Activated CD4-positive, alpha-beta memory T cell treated with anti-CD3 and anti-CD28 coated beads for 36 hours (primary cell): ENCODE measurements around the gene KLK6. TPM values are rescaled to one million over a fixed set of nuclear protein-coding genes. Genes with fewer than 3 reads are reported as not detected.

ENCODE experiments used
- CTCF ChIA-PET: fragments of 350-600 bp; sonication (Branson Sonifier 250); formaldehyde crosslinking; loops from one replicate; lab custom pipeline; 2021; ENCODE audit warnings: antibody characterized with exemption, inconsistent platforms; lab: Charles Lee
- POLR2A ChIA-PET: fragments of 350-600 bp; sonication (Branson Sonifier 250); formaldehyde crosslinking; loops from one replicate; lab custom pipeline; 2021; ENCODE audit warnings: antibody characterized with exemption; lab: Charles Lee
- DNase-seq: peaks from one replicate; pipeline ENCODE4 v3.0.0-alpha.2; 2020
- H3K27ac Mint-ChIP-seq: one replicate; pipeline ENCODE4 v1.8.0; 2021; ENCODE audit warnings: mixed read lengths
- H3K27me3 Mint-ChIP-seq: one replicate; pipeline ENCODE4 v1.8.0; 2021; ENCODE audit warnings: mixed read lengths
- H3K36me3 Mint-ChIP-seq: one replicate; pipeline ENCODE4 v1.8.0; 2021; ENCODE audit warnings: mixed read lengths
- H3K4me1 Mint-ChIP-seq: one replicate; pipeline ENCODE4 v1.8.0; 2021; ENCODE audit warnings: low read depth, mixed read lengths
- H3K4me3 Mint-ChIP-seq: one replicate; pipeline ENCODE4 v1.8.0; 2021; ENCODE audit warnings: mild to moderate bottlenecking, mixed read lengths
- H3K9me3 Mint-ChIP-seq: one replicate; pipeline ENCODE4 v1.8.0; 2021; ENCODE audit warnings: mixed read lengths
- intact Hi-C: fragments of 100-400 bp; cut with micrococcal nuclease; formaldehyde crosslinking; loops from one replicate; pipeline ENCODE4 v1.15.1; 2023
- total RNA-seq, 2 experiments: library from RNA; stranded (reverse); gene quantifications; one replicate each; pipeline ENCODE4 v1.2.3, GENCODE V29; 2021

KLK6 gene
- total RNA-seq, 2 experiments from 2014 or later: not detected

DNA sequence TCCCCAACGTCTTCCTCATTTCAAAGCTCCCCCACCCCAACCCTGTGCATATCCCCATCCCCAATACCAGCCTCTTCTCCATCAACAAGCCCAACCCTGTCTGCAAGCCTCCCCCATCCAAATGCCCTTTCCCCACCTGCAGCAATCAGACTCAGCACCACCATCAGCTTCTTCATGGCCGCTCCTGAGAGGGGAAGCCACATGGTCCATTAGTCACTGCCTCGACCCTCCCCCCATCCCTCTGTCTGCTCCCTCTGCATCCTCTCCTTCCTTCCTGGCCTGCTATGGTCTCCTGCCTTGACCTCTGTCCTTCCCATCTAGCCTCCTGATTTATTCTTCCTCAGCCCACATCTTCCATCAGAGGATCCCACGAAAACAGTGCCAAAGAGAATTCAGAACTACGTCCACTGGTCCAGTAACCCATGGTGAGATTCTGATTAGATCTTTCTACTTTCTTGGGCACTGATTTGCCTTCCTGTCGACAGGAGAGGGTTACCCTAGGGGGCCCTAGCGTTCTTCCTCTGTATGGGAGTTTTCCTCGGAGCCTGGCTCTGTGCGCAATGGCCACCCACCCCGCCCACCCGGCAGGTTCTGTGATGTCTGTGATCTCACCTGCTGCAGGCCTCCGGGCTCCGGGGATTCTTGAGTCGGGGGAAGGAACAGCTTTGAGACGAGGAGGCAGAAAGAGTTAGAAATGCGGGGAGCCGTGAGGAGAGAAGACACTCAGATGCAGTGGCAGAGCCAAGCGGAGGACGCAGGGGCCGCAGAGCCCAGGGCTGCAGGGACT lies 1.3 kb downstream of the KLK6 start:
- no peak for DNase-seq
- intact Hi-C loops: no loop called here
- no peaks in the 10 kb centered on the region for H3K4me1 Mint-ChIP-seq
- H3K9me3 Mint-ChIP-seq: no peaks in the 10 kb centered on the region
- H3K27me3 Mint-ChIP-seq: peaks cover 31% of the 10 kb centered on the region
- no peak overlapping the region for H3K4me3 Mint-ChIP-seq
- CTCF ChIA-PET: no interaction called here
- POLR2A ChIA-PET: interaction anchor here (0.6 kb wide), 1 partner anchor 84 kb away, joined by 3 read pairs; no protein-coding TSS in a partner anchor
- H3K27ac Mint-ChIP-seq: no peak overlapping the region
- no peaks in the 10 kb centered on the region for H3K36me3 Mint-ChIP-seq

DNA sequence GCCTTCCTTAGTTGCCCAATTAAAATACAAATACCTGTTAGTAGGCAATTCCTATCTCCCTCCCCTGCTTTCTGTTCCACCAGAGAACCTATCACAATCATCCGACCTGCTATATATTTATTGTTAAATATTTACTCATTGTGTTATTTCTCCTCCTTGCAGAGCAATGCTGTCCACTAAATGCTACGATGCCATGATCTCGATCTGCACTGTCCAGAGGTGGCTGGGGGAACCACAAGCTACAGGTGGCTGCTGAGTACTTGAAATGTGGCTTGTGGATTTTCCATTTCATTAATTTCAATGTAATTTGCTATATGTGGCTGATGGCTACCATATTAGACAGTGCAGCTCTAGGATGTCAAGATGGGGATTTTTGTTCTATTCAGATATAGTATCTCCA lies 5.1 kb downstream of the KLK6 start:
- ChIA-PET CTCF (no interaction called here), POLR2A (no interaction called here)
- intact Hi-C loops: no loop called here
- Mint-ChIP-seq H3K27me3 (peaks cover 28% of the 10 kb centered on the region), H3K9me3 (peaks cover 8% of the 10 kb centered on the region), H3K27ac (no peak overlapping the region), H3K4me1 (no peaks in the 10 kb centered on the region), H3K36me3 (no peaks in the 10 kb centered on the region), H3K4me3 (no peak overlapping the region)
- DNase-seq: no peak

- ChIA-PET CTCF (no interaction called here), POLR2A (no interaction called here)
- Mint-ChIP-seq H3K4me3 (no peak overlapping the region), H3K9me3 (peaks cover 8% of the 10 kb centered on the region), H3K27ac (no peak overlapping the region), H3K27me3 (peaks cover 31% of the 10 kb centered on the region), H3K36me3 (no peaks in the 10 kb centered on the region), H3K4me1 (no peaks in the 10 kb centered on the region)
- DNase-seq: no peak
- intact Hi-C loops: no loop called here
Measured at GRCh38 chr19:50963381-50963780, 6.0 kb downstream of the KLK6 start.

DNA sequence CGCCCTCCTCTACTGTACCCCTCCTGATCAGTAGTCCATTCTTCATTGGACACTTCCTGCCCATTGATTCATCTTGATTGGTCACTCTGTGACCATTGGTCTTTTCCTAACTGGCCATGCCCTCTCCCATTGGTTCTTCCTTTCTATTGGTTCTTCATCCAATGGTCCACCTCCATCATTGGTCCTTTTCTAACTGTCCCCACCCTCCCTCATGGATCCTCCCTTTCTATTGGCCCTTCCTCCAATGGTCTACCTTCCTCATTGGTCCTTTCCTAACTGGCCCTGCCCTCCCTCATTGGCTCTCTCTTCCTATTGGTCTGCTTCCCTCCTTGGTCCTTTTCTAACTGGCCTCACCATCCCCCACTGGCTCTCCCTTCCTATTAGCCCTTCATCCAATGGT lies 7.1 kb downstream of the KLK6 start:
- Mint-ChIP-seq H3K36me3 (no peaks in the 10 kb centered on the region), H3K4me1 (no peaks in the 10 kb centered on the region), H3K27me3 (peaks cover 35% of the 10 kb centered on the region), H3K9me3 (peaks cover 8% of the 10 kb centered on the region), H3K4me3 (no peak overlapping the region), H3K27ac (no peak overlapping the region)
- CTCF ChIA-PET: no interaction called here
- intact Hi-C loops: no loop called here
- DNase-seq: no peak
- POLR2A ChIA-PET: no interaction called here

DNA sequence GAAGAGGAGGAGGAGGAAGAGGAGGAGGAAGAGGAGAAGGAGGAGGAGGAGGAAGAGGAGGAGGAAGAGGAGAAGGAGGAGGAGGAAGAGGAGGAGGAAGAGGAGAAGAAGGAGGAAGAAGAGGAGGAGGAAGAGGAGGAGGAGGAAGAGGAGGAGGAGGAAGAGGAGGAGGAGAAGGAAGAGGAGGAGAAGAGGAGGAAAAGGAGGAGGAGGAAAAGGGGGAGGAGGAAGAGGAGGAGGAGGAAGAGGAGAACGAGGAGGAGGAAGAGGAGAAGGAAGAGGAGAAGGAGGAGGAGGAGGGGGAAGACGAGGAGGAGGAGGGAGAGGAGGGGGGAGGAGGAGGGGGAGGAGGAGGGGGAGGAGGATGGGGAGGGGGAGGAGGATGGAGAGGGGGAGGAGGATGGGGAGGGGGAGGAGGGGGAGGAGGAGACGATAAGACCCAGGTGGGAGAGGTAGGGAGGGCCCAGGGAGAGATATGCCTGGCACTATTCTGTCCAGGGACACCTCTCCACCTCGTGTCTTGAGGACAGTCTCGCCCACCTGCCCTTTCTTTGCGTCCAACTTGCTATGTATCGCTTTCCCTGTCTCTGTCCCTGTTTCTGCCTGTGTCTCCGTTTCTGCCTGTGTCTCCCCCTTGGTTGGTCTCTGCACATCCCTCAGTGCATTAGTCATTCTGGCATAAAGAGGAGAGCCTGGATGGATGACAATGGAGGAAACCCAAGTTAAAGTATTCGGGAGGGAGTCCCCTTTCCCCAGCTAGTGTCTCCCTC lies 9.5 kb downstream of the KLK6 start:
- POLR2A ChIA-PET: no interaction called here

GRCh38 chr19:50957587-50957986 lies 11.8 kb downstream of the KLK6 start:
- DNase-seq: no peak
- Mint-ChIP-seq H3K4me1 (no peaks in the 10 kb centered on the region), H3K36me3 (no peaks in the 10 kb centered on the region), H3K27ac (no peak overlapping the region), H3K9me3 (peaks cover 4% of the 10 kb centered on the region), H3K4me3 (no peak overlapping the region), H3K27me3 (peaks cover 17% of the 10 kb centered on the region)
- ChIA-PET POLR2A (no interaction called here), CTCF (no interaction called here)
- intact Hi-C loops: no loop called here

More for the DNA sequence above, 9.5 kb downstream of the KLK6 start:
- peaks cover 26% of the 10 kb centered on the region for H3K27me3 Mint-ChIP-seq
- no peaks in the 10 kb centered on the region for H3K36me3 Mint-ChIP-seq
- peaks cover 8% of the 10 kb centered on the region for H3K9me3 Mint-ChIP-seq
- H3K27ac Mint-ChIP-seq: no peak overlapping the region
- no peaks in the 10 kb centered on the region for H3K4me1 Mint-ChIP-seq
- CTCF ChIA-PET: no interaction called here
- no peak for DNase-seq
- intact Hi-C loops: no loop called here
- no peak overlapping the region for H3K4me3 Mint-ChIP-seq

DNA sequence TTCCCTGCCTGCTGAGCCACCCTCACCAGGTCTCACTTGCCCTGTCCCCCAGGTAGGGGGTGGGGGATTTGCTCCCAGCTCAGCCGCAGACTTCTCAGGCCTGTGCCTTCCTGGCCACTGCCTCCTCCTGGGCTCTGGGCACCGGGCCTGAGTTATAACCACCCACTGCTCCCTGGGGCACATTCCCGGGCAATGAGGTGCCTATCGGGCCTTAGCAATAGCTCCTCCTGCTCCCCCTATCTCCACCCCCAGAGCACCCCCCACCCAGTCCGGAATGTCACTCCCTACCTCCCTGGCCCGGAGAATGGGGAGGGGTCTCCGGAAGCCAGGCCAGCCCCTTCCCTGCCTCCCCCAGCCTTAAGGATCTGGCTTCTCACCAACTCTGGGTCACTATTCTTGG lies 16.5 kb downstream of the KLK6 start, which contains the start of gene KLK5:
TSS of gene KLK5 (minus strand) at position 129 of the 400 bp plus-strand sequence. CDS start 381 bp downstream, outside the sequence.
- H3K4me1 Mint-ChIP-seq: no peaks in the 10 kb centered on the region
- H3K27ac Mint-ChIP-seq: no peak within 1 kb of the TSS
- ChIA-PET POLR2A (no interaction called here), CTCF (no interaction called here)
- no peak for DNase-seq
- H3K9me3 Mint-ChIP-seq: no peaks in the 10 kb centered on the region
- intact Hi-C loops: no loop called here
- H3K27me3 Mint-ChIP-seq: peaks cover 22% of the 10 kb centered on the region
- no peak within 1 kb of the TSS for H3K4me3 Mint-ChIP-seq
- H3K36me3 Mint-ChIP-seq: no peaks in the 10 kb centered on the region

- peaks cover 21% of the 10 kb centered on the region for H3K27me3 Mint-ChIP-seq
- no peaks in the 10 kb centered on the region for H3K9me3 Mint-ChIP-seq
- no peak overlapping the region for H3K27ac Mint-ChIP-seq
- DNase-seq: no peak
- CTCF ChIA-PET: no interaction called here
- no peaks in the 10 kb centered on the region for H3K36me3 Mint-ChIP-seq
- intact Hi-C loops: no loop called here
- no peak overlapping the region for H3K4me3 Mint-ChIP-seq
- H3K4me1 Mint-ChIP-seq: no peaks in the 10 kb centered on the region
- POLR2A ChIA-PET: no interaction called here
Measured at GRCh38 chr19:50949861-50950260, 19.5 kb downstream of the KLK6 start.

DNA sequence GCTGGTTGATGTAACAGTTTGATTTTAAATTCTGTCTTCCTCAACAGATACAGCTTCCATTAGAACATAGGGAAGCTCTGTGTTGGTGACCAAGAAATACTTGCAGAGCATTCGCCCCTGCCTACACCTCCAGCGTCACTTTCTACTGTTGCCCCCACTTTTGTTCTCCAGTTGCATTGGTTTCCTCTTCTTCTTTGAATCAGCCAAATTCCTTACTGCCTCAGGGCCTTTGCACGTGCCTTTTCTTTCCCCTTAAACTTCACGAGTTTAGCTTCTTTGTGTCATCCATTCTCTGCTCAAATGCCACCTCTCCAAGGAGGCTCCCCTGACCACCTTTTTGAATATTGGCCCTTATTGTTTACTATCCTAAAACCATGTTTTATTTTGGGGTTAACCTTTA lies 22.3 kb downstream of the KLK6 start:
- Mint-ChIP-seq H3K4me1 (no peaks in the 10 kb centered on the region), H3K4me3 (no peak overlapping the region), H3K9me3 (no peaks in the 10 kb centered on the region), H3K27ac (no peak overlapping the region), H3K36me3 (no peaks in the 10 kb centered on the region), H3K27me3 (peaks cover 27% of the 10 kb centered on the region)
- POLR2A ChIA-PET: no interaction called here
- no peak for DNase-seq
- CTCF ChIA-PET: interaction anchor here (0.9 to 1.2 kb wide), 2 partner anchors 17 to 25 kb away, joined by 3 read pairs; no protein-coding TSS in a partner anchor
- intact Hi-C loops: no loop called here

DNA sequence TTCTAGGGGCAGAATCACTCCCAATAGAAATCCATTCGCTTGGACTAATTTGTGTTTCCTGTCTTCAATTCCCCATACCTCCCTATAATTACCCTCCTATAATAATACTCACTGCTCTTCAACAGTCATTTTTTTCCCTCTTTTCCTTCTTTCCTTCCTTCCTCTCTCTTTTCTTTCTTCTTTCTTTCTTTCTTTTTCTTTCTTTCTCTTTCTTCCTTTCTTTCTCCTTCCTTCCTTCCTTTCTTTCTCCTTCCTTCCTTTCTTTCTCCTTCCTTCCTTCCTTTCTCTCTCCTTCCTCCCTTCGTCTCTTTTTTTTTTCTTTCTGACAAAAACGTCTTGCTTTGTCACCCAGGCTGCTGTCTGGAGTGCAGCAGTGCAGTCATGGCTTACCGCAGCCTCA lies 24.6 kb downstream of the KLK6 start:
- peaks cover 22% of the 10 kb centered on the region for H3K27me3 Mint-ChIP-seq
- H3K4me3 Mint-ChIP-seq: no peak overlapping the region
- CTCF ChIA-PET: no interaction called here
- POLR2A ChIA-PET: no interaction called here
- no peak for DNase-seq
- H3K27ac Mint-ChIP-seq: no peak overlapping the region
- H3K36me3 Mint-ChIP-seq: no peaks in the 10 kb centered on the region
- no peaks in the 10 kb centered on the region for H3K4me1 Mint-ChIP-seq
- H3K9me3 Mint-ChIP-seq: no peaks in the 10 kb centered on the region
- intact Hi-C loops: no loop called here

- peaks cover 4% of the 10 kb centered on the region for H3K9me3 Mint-ChIP-seq
- ChIA-PET POLR2A (no interaction called here), CTCF (no interaction called here)
- H3K4me1 Mint-ChIP-seq: no peaks in the 10 kb centered on the region
- H3K27me3 Mint-ChIP-seq: peaks cover 20% of the 10 kb centered on the region
- intact Hi-C loops: no loop called here
- H3K36me3 Mint-ChIP-seq: no peaks in the 10 kb centered on the region
- no peak overlapping the region for H3K4me3 Mint-ChIP-seq
- no peak for DNase-seq
- H3K27ac Mint-ChIP-seq: no peak overlapping the region
Measured at GRCh38 chr19:50943074-50943828, 26.1 kb downstream of the KLK6 start.

DNA sequence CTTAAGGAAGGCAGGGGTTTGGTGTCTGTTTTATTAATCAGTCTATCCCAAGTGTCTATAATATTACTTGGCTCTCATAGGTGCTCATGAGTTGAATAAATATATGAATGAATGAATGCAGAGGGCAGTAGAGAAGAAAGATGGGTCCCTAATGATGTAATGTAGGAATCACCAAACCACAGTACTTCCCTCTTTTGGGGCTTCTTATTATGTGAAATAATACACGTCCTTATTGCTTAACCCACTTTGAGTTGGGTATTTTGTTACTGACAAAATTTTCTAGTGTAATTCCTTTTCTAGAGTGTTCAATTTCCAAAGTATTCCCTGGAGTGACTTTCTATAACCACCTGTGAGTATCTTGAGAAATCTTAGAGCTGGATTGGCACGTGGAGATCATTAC lies 29.8 kb downstream of the KLK6 start:
- ChIA-PET CTCF (interaction anchor here (1.2 kb wide), 1 partner anchor 145 kb away, joined by 3 read pairs; no protein-coding TSS in a partner anchor), POLR2A (no interaction called here)
- Mint-ChIP-seq H3K9me3 (peaks cover 4% of the 10 kb centered on the region), H3K4me3 (no peak overlapping the region), H3K4me1 (no peaks in the 10 kb centered on the region), H3K27ac (no peak overlapping the region), H3K27me3 (peaks cover 22% of the 10 kb centered on the region), H3K36me3 (no peaks in the 10 kb centered on the region)
- no peak for DNase-seq
- intact Hi-C loops: no loop called here
